ENCODE data around the gene MUL1. TPM values are rescaled to one million over a fixed set of nuclear protein-coding genes. Genes with fewer than 3 reads are reported as not detected.

The MUL1 gene
- total RNA-seq, 1 experiment from 2014 or later, result 24.7 TPM

DNA sequence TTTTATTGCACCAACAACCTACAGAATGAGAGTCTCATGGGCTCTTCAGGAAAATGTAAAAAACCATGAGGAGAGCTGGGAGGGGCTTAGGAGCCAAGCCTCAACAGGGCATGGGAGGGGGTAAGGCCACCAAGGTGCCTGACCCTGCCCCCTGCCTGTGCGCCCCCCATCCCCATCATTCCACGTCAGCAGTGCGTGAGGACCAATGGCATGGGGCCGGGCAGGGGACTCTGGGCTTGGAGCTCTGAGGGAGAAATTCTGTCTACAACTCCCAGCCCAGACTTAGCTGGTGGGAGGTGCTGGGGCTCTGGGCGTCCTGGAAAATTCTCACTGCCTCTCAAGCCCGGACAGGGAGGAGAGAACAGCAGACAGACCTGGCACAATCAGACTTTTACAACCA lies 16.8 kb downstream of the MUL1 start:
- no peaks in the 10 kb centered on the region for H3K9me3 ChIP-seq (ENCODE audit: control insufficient read depth in 1 of 2, insufficient read depth in 1 of 2, low read depth in 1 of 2, low read length in 2 of 2)
- DNase-seq (ENCODE audit: low read depth, low spot score), result no peak
- no peak for ATAC-seq
- TF ChIP-seq EZH2 (IDR thresholded peaks at IDR 0.05), result no peak
- no peak for TF ChIP-seq SIN3A (IDR thresholded peaks at IDR 0.05; ENCODE audit: low read depth)
- TF ChIP-seq POLR2AphosphoS5 (IDR thresholded peaks at IDR 0.05; ENCODE audit: low read depth, low read length), result no peak
- no peak for TF ChIP-seq ZNF274 (IDR thresholded peaks at IDR 0.05; ENCODE audit: low read depth, low read length)
- TF ChIP-seq JUND (IDR thresholded peaks at IDR 0.05), result no peak
- no peak for TF ChIP-seq ELF1 (IDR thresholded peaks at IDR 0.05; ENCODE audit: borderline replicate concordance, low read depth)
- no peak for TF ChIP-seq SRF (IDR thresholded peaks at IDR 0.05; ENCODE audit: low read depth)
- no peak for TF ChIP-seq EGR1 (IDR thresholded peaks at IDR 0.05; ENCODE audit: low read depth)
- TF ChIP-seq, protein P1, sequence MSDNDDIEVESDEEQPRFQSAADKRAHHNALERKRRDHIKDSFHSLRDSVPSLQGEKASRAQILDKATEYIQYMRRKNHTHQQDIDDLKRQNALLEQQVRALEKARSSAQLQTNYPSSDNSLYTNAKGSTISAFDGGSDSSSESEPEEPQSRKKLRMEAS (IDR thresholded peaks at IDR 0.05), result no peak
- H2AFZ ChIP-seq (ENCODE audit: low read depth, low read length, poor library complexity, severe bottlenecking), result no peak overlapping the region
- no peaks in the 10 kb centered on the region for H3K9me2 ChIP-seq (ENCODE audit: insufficient read depth)
- H4K20me1 ChIP-seq (ENCODE audit: insufficient read depth), result no peaks in the 10 kb centered on the region
- H3K9ac ChIP-seq (ENCODE audit: low read length), result no peak overlapping the region
- ChIA-PET CTCF (interaction anchor here (0.7 to 4.8 kb wide), 5 partner anchors 57 to 280 kb away, joined by 3 to 47 read pairs (median 4); no protein-coding TSS in a partner anchor), POLR2A (no interaction called here), RAD21 (ENCODE audit: low non-redundant PET in 1 of 2, low total read pairs in 2 of 2, uncharacterized antibody in 2 of 2, unreplicated experiment in 2 of 2) (no interaction called here)
- no peaks in the 10 kb centered on the region for H3K79me2 ChIP-seq (ENCODE audit: insufficient read depth, low read length)
- no TSS peak for BruUV-seq (replicated peaks)
- no peak overlapping the region for H3K27ac ChIP-seq (ENCODE audit: low read depth, low read length)
- H3K4me3 ChIP-seq (replicated peaks in 1 of 2; ENCODE audit: low read depth in 1 of 2, low read length in 2 of 2), result no peak overlapping the region
- H3K4me2 ChIP-seq (ENCODE audit: low read length), result no peak overlapping the region
- H3K27me3 ChIP-seq (ENCODE audit: insufficient read depth, low read length), result no peaks in the 10 kb centered on the region
- H3K4me1 ChIP-seq (ENCODE audit: control insufficient read depth in 1 of 2, insufficient read depth in 2 of 2, low read length in 2 of 2), result peaks cover 29 to 52% of the 10 kb centered on the region in 2 experiments
- H3K36me3 ChIP-seq (ENCODE audit: control insufficient read depth in 1 of 2, insufficient read depth in 2 of 2, low read length in 2 of 2), result no peaks in the 10 kb centered on the region
- intact Hi-C loops (cut with micrococcal nuclease), result loop anchor here (5.0 kb wide), 1 partner anchor 324 kb away; no protein-coding TSS in a partner anchor

DNA sequence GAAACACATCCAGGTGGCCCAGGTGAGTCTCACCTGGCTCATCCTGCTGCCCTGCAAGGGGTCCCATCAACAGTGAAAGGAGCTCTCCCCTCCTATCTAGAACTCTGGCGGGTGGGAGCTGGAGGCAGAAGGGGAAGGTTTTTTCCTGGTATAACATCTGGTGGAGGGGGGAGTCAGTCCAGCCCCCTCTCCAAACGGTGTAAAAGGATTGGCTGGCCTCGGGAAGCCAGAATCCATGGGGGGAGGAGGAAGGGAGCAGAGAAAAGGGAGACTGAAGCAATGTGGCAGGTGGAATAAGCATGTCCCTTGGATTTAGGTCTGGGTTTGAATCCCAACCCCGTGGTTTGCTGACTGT lies 20.7 kb downstream of the MUL1 start:
- Histone ChIP-seq H3K27me3 (ENCODE audit: insufficient read depth, low read length) (no peaks in the 10 kb centered on the region), H3K27ac (ENCODE audit: low read depth, low read length) (no peak overlapping the region; the same call in 1 of the 2 replicates), H3K36me3 (ENCODE audit: control insufficient read depth in 1 of 2, insufficient read depth in 2 of 2, low read length in 2 of 2) (no peaks in the 10 kb centered on the region), H3K4me2 (ENCODE audit: low read length) (peak overlapping the region; percentile 95), H3K4me1 (ENCODE audit: control insufficient read depth in 1 of 2, insufficient read depth in 2 of 2, low read length in 2 of 2) (peaks cover 8 to 35% of the 10 kb centered on the region in 2 experiments; a peak in 3 of 4 replicates), H2AFZ (ENCODE audit: low read depth, low read length, poor library complexity, severe bottlenecking) (no peak overlapping the region), H3K9me2 (ENCODE audit: insufficient read depth) (no peaks in the 10 kb centered on the region), H3K4me3 (replicated peaks in 1 of 2; ENCODE audit: low read depth in 1 of 2, low read length in 2 of 2) (peak overlapping the region; percentile 77 to 94), H3K9me3 (ENCODE audit: control insufficient read depth in 1 of 2, insufficient read depth in 1 of 2, low read depth in 1 of 2, low read length in 2 of 2) (no peaks in the 10 kb centered on the region), H4K20me1 (ENCODE audit: insufficient read depth) (no peaks in the 10 kb centered on the region), H3K9ac (ENCODE audit: low read length) (peak overlapping the region; percentile 83), H3K79me2 (ENCODE audit: insufficient read depth, low read length) (peaks cover 18% of the 10 kb centered on the region)
- BruUV-seq (replicated peaks), result no TSS peak
- ChIA-PET POLR2A (no interaction called here), RAD21 (ENCODE audit: low non-redundant PET in 1 of 2, low total read pairs in 2 of 2, uncharacterized antibody in 2 of 2, unreplicated experiment in 2 of 2) (no interaction called here), CTCF (no interaction called here)
- DNase-seq (ENCODE audit: low read depth, low spot score) (no peak), ATAC-seq (0 out of 2 replicates have a peak, but pooled peaks have one; percentile 0)
- intact Hi-C loops (cut with micrococcal nuclease), result no loop called here
- TF ChIP-seq, protein P2, sequence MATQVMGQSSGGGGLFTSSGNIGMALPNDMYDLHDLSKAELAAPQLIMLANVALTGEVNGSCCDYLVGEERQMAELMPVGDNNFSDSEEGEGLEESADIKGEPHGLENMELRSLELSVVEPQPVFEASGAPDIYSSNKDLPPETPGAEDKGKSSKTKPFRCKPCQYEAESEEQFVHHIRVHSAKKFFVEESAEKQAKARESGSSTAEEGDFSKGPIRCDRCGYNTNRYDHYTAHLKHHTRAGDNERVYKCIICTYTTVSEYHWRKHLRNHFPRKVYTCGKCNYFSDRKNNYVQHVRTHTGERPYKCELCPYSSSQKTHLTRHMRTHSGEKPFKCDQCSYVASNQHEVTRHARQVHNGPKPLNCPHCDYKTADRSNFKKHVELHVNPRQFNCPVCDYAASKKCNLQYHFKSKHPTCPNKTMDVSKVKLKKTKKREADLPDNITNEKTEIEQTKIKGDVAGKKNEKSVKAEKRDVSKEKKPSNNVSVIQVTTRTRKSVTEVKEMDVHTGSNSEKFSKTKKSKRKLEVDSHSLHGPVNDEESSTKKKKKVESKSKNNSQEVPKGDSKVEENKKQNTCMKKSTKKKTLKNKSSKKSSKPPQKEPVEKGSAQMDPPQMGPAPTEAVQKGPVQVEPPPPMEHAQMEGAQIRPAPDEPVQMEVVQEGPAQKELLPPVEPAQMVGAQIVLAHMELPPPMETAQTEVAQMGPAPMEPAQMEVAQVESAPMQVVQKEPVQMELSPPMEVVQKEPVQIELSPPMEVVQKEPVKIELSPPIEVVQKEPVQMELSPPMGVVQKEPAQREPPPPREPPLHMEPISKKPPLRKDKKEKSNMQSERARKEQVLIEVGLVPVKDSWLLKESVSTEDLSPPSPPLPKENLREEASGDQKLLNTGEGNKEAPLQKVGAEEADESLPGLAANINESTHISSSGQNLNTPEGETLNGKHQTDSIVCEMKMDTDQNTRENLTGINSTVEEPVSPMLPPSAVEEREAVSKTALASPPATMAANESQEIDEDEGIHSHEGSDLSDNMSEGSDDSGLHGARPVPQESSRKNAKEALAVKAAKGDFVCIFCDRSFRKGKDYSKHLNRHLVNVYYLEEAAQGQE (IDR thresholded peaks at IDR 0.05; ENCODE audit: low read depth), result no peak
- TF ChIP-seq SP1 (IDR thresholded peaks at IDR 0.05; ENCODE audit: low read depth) (no peak), ZNF274 (IDR thresholded peaks at IDR 0.05; ENCODE audit: low read depth, low read length) (no peak), TCF7L2 (IDR thresholded peaks at IDR 0.05; ENCODE audit: borderline replicate concordance, extremely low read depth, insufficient read depth, insufficient read length) (no peak), ZFX (IDR thresholded peaks at IDR 0.05) (no peak), RAD21 (IDR thresholded peaks at IDR 0.05; ENCODE audit: low read depth) (no peak), FOSL1 (IDR thresholded peaks at IDR 0.05; ENCODE audit: low read depth) (no peak), CBX3 (IDR thresholded peaks at IDR 0.05; ENCODE audit: low read depth) (no peak), EZH2 (IDR thresholded peaks at IDR 0.05) (no peak), POLR2AphosphoS5 (IDR thresholded peaks at IDR 0.05; ENCODE audit: low read depth, low read length) (no peak)
- TF ChIP-seq, protein P3, sequence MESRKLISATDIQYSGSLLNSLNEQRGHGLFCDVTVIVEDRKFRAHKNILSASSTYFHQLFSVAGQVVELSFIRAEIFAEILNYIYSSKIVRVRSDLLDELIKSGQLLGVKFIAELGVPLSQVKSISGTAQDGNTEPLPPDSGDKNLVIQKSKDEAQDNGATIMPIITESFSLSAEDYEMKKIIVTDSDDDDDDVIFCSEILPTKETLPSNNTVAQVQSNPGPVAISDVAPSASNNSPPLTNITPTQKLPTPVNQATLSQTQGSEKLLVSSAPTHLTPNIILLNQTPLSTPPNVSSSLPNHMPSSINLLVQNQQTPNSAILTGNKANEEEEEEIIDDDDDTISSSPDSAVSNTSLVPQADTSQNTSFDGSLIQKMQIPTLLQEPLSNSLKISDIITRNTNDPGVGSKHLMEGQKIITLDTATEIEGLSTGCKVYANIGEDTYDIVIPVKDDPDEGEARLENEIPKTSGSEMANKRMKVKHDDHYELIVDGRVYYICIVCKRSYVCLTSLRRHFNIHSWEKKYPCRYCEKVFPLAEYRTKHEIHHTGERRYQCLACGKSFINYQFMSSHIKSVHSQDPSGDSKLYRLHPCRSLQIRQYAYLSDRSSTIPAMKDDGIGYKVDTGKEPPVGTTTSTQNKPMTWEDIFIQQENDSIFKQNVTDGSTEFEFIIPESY (IDR thresholded peaks at IDR 0.05; ENCODE audit: extremely low read depth, insufficient replicate concordance, low read length), result no peak
